Motor neuron (in vitro differentiated cells): ENCODE data around the gene SLC15A4. TPM values are rescaled to one million over a fixed set of nuclear protein-coding genes. Genes with fewer than 3 reads are reported as not detected.
A peak's percentile ranks its signal among the peaks of the same experiment; 100 is the strongest.
"Not testable (repeated sequence)": the region's sequence is repeated elsewhere in the genome, so short reads cannot be mapped to it uniquely, and the experiment has no call there.

ENCODE experiments used
- ATAC-seq, 8 experiments: fragments of 200-7000 bp; cut with Tn5 transposase; replicated peaks in 6 of 8; 2 replicates each; pipeline ENCODE4 v1.8.0; 2021; ENCODE audit warnings: mild to moderate bottlenecking in 8 of 8, moderate library complexity in 8 of 8
- H3K27ac ChIP-seq, 2 donors: fragments of 250-450 bp; sonication (Bioruptor Pico); 2 replicates each; pipeline ENCODE4 v1.9.0; 2021; ENCODE audit warnings: antibody characterized with exemption in 2 of 2, mild to moderate bottlenecking in 2 of 2, moderate library complexity in 1 of 2
- H3K4me1 ChIP-seq, 2 donors: fragments of 250-450 bp; sonication (Bioruptor Pico); replicated peaks in 1 of 2; 2 replicates each; pipeline ENCODE4 v1.6.1; 2021; ENCODE audit warnings: antibody characterized with exemption in 2 of 2, mild to moderate bottlenecking in 2 of 2, moderate library complexity in 1 of 2
- H3K4me3 ChIP-seq, 5 donors: fragments of 250-450 bp; sonication (Bioruptor Pico); 2 replicates each; pipeline ENCODE4 v1.9.0; 2021; ENCODE audit warnings: antibody characterized with exemption in 5 of 5, mild to moderate bottlenecking in 5 of 5, moderate library complexity in 4 of 5
- WGBS, 10 experiments: fragments of 450-650 bp; shearing (Covaris generic); methylation state at CpG; one replicate each; pipeline ENCODE4 v1.0.0; 2022; 5-methylcytosine and 5-hydroxymethylcytosine counted together
- in situ Hi-C, 9 experiments: fragments of 400-800 bp; cut with MboI; loops; one replicate each; pipeline ENCODE4 v1.15.0; 2021; ENCODE audit warnings: low sequenced_read_pairs in 9 of 9, low pct_unique_long_range_greater_than_20kb in 2 of 9; ENCODE audit not compliant: unreplicated experiment in 9 of 9
- total RNA-seq, 8 experiments: library from RNA; unstranded; fragments of 300-600 nt; gene quantifications; 2 replicates each; pipeline versions ENCODE4 v1.2.3 to v1.2.4, GENCODE V29; 2022

SLC15A4 gene
- total RNA-seq, 8 experiments from 2014 or later = 1.8 to 13.9 (median 6.6) TPM

DNA sequence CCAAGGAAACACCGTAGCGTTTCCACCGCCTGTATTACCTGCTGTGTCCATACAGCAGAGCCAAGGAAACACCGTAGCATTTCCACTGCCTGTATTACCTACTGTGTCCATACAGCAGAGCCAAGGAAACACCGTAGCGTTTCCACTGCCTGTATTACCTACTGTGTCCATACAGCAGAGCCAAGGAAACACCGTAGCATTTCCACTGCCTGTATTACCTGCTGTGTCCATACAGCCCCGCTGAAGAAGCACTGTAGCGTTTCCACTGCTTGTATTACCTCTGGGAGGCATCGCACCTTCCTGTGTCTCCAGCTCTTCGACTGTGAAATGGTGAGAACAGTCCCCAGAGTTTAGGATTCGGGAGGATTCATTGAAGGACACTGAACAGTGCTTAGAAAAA, 16.1 kb upstream of the SLC15A4 start:
- H3K27ac ChIP-seq, ATAC-seq, H3K4me3 ChIP-seq, H3K4me1 ChIP-seq, in situ Hi-C loops: not testable (repeated sequence)
- WGBS, 10 experiments = 0 to 85% (median 58%) methylated on average over 1 to 9 of the region's 12 CpGs

DNA sequence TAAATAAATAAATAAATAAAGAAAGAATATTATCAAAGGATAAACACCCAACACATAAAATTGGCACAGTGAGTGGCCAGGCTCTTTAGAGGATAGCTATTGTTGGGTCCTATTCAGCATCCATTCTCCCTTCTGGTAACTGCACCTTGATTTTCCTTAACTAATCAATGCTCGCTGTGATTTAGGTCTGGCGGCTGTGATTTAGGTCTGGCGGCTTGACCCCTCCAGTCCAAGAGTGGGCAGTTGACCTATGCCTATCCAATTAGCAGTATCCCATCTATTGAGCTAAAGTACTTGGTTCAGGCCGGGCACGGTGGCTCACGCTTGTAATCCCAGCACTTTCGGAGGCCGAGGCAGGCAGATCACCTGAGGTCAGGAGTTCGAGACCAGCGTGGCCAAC, 9.7 kb upstream of the SLC15A4 start:
- 60 to 92% (median 78%) methylated on average over 1 to 10 of the region's 10 CpGs; no CpG with 5 or more reads in 5 of the 10 experiments for WGBS, 10 experiments
- no peak overlapping the region for H3K4me3 ChIP-seq
- H3K27ac ChIP-seq = no peak overlapping the region
- no peaks in the 10 kb centered on the region for H3K4me1 ChIP-seq
- in situ Hi-C loops = no loop called here
- ATAC-seq = no peak

DNA sequence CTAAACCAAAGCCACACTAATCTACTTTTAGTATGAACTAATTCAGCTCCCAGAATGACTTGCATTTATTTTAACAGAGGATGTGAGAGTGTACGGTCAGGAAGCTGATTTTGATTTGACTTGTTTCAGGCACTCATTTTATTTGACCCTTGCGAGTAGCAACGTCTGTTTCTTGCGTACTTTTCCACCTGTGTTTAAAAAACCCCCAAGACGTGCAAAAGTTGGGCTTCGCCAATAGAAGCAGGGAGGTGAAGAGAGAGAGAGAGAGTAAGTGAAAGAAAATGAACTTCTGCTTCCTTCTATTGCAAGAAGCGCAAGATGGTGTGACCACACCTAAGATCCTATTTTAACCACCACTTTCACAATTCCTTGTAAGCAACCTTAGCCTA, 6.7 kb upstream of the SLC15A4 start:
- 58 to 100% (median 73%) methylated on average over 1 to 7 of the region's 7 CpGs; no CpG with 5 or more reads in 3 of the 10 experiments for WGBS, 10 experiments
- H3K4me3 ChIP-seq = no peak overlapping the region
- no peak for ATAC-seq
- H3K27ac ChIP-seq = no peak overlapping the region
- H3K4me1 ChIP-seq = no peaks in the 10 kb centered on the region
- in situ Hi-C loops = no loop called here

DNA sequence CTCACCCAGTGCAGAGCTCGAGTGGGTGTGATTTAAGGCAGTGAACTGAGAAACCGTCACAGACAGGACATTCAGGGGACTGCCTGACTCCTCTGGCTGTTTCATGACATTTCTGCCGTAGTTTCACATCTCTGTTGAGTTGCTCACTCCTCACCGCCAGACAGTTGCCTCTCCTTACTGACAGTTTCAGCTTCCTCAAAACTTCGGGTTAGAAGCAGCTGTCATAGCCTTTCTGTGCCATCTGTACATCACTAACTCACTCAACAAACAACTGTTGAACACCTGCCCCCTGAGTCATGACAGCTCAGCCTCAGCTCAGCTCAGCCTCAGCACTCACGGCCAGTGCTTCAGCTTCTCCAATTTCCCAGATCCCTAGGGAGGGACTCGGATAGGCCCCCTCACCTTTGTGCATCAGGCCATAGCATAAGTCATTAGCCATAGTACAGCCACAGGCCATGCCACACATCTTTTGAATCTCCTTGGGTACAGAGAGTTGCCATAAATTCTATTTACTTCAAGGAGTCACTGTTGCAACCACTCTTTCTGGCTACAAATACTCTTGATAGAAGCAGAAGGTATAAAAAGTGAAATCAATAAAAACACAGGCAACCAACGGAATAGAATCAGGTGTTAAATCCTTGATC, 6.2 kb upstream of the SLC15A4 start:
- Histone ChIP-seq H3K27ac (no peak overlapping the region), H3K4me1 (peaks cover 0 to under 1% of the 10 kb centered on the region in 2 donors), H3K4me3 (no peak overlapping the region)
- WGBS, 10 experiments = 18 to 80% (median 54%) methylated on average over 1 to 7 of the region's 8 CpGs; no CpG with 5 or more reads in 1 of the 10 experiments
- no peak for ATAC-seq
- in situ Hi-C loops = no loop called here

DNA sequence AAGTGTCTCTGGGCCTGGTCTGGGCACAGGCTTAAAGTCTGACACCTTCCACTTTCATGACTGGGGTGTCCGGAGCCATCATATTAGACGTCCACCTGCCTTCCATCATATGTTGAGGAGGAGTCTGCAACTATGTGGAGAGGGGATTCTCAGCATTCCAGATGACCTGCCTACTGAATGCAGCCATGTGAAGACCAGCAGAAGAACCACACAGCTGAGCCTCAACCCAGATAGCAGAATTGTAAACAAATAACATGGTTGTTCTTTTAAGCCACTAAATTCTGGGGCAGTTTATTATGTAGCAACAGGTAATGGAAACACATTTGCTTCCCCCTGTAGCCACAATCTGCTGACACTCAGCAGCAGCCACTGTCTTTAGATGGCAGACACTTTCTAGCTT, 4.0 kb upstream of the SLC15A4 start:
- H3K4me3 ChIP-seq = no peak overlapping the region
- WGBS, 10 experiments = 30 to 80% (median 60%) methylated on average over 1 to 2 of the region's 2 CpGs; no CpG with 5 or more reads in 7 of the 10 experiments
- peaks cover 0 to 5% of the 10 kb centered on the region in 2 donors for H3K4me1 ChIP-seq
- H3K27ac ChIP-seq = no peak overlapping the region
- in situ Hi-C loops = no loop called here
- ATAC-seq = no peak

DNA sequence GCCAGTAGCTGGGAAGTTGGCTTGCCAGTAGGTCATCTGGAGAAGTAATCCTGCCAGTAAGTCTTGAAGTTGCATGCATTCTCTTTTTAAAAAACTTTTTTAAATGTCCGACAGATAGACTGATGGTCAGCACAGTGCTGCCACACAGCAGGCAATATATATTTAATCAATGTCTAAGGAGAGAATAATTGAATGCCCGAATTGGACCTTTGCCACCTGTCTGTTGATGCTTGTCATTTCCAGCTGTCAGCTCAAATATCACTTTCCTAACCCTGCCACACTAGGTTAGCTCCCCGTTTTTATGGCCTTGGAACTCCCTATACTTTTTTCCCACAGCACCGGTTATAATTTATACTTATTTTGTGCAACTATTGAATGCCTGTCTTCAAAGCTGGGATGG, 2.1 kb upstream of the SLC15A4 start:
- 17 to 91% (median 43%) methylated on average over 1 to 4 of the region's 4 CpGs; no CpG with 5 or more reads in 2 of the 10 experiments for WGBS, 10 experiments
- H3K4me3 ChIP-seq = no peak overlapping the region
- H3K4me1 ChIP-seq = peaks cover 0 to 13% of the 10 kb centered on the region in 2 donors
- no peak for ATAC-seq
- in situ Hi-C loops = no loop called here
- H3K27ac ChIP-seq = no peak overlapping the region

DNA sequence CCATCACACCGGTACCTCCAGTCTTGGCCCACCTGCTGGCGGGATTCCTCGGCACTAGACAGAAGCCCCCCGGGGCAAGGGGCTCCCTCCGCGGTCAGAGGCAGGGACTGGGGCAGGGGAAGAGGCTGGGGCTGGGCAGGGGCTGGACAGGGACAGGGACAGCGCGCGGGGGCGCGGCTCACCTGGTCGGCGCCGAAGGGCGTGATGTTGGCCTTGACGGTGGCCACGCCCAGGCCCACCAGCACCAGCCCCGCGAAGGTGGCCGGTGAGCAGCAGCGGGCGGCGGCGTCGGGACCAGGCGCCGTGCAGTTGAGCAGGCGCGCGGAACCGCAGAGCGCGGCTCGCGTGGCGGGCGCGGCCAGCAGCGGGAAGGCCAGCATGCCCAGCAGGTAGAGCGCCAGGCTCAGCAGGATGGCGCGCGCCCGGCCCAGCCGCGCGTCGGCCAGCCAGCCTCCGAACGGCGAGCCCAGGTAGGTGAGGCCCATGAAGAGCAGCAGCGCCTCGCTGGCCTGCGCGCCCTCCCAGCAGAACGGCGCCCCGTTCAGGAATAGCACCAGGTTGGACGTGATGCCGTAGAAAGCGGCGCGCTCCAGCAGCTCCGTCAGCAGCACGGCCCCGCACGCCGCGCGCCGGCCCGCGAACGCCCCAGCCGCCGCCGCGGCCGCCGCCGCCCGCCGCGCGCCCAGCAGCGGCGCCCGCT, 392 bp downstream of the SLC15A4 start:
- peak overlapping the region; percentile 50 to 63 (median 56) for H3K4me3 ChIP-seq
- in situ Hi-C loops = loop anchor here in 2 of 9 experiments (25.0 kb wide), 2 partner anchors 561 to 1089 kb away; partner anchors contain the start of genes TMEM132C (in 1 of the 2) and TMEM132D (in 1 of the 2)
- H3K27ac ChIP-seq = peak overlapping the region; percentile 90 to 91
- 20% methylated on average over 1 of the region's 88 CpGs; no CpG with 5 or more reads in 9 of the 10 experiments for WGBS, 10 experiments
- peak in 7 of 8 experiments; percentile 22 to 54 (median 44) for ATAC-seq
- peaks cover 0 to 13% of the 10 kb centered on the region in 2 donors for H3K4me1 ChIP-seq

DNA sequence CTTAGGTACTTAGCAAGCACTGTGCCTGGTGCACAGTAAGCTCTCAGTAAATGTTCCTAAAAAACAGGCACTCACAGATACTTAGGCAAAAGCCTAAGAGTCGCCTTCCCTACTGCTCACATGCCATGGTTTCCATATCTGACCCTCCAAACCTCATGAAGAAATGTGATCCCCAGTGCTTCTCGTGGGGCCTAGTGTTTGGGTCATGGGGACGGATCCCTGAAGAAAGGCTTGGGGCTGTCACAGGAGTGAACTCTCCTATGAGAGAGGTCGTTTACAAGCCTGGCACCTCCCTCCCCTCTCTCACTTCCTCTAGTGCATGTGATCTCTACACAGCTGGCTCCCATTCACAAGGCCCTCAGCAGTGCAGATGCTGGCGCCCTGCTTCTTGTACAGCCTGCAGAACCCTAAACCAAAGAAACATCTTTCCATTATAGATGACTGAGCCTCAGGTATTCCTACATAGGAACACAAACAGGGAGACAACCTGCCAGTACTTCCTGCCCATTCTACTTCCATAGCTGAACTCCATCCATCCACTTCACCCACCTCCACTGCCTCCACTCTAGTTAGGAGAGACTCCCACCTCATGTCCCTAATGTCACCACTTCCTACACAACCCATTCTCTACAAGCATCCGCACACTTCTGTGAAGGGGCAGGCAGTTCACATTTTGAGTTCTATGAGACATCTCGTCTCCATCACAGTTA, 2.9 kb downstream of the SLC15A4 start:
- no peak for ATAC-seq
- in situ Hi-C loops = loop anchor here in 2 of 9 experiments (25.0 kb wide), 2 partner anchors 559 to 1091 kb away; partner anchors contain the start of genes TMEM132C (in 1 of the 2) and TMEM132D (in 1 of the 2)
- WGBS, 10 experiments = 13 to 100% (median 60%) methylated on average over 1 to 6 of the region's 7 CpGs; no CpG with 5 or more reads in 3 of the 10 experiments
- H3K4me3 ChIP-seq = no peak overlapping the region
- peaks cover 0 to 23% of the 10 kb centered on the region in 2 donors for H3K4me1 ChIP-seq
- H3K27ac ChIP-seq = no peak overlapping the region

DNA sequence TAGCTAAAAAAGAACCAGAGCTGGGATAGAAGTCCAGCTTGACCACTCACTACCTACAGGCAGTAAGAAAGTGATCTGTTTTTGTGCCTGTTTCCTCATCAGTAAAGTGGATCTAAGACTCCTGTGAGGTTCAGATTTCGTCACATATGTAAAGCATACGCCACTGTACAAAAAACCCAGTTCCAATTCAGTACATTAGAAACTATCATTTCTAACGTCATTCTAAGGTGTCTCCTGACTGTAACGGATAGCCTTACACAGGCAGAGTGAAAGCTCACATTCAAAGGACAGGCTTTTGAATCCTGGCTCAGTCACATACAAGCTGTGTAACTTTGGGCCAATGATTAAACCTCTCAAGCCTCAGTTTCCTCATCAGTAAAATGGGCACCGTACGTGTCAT, 3.5 kb downstream of the SLC15A4 start:
- no peak for ATAC-seq
- H3K27ac ChIP-seq = no peak overlapping the region
- H3K4me3 ChIP-seq = no peak overlapping the region
- H3K4me1 ChIP-seq = peaks cover 0 to 23% of the 10 kb centered on the region in 2 donors
- in situ Hi-C loops = loop anchor here in 2 of 9 experiments (25.0 kb wide), 2 partner anchors 558 to 1092 kb away; partner anchors contain the start of genes TMEM132C (in 1 of the 2) and TMEM132D (in 1 of the 2)
- WGBS, 10 experiments = 33 to 100% (median 79%) methylated on average over 2 to 5 of the region's 6 CpGs; no CpG with 5 or more reads in 1 of the 10 experiments

DNA sequence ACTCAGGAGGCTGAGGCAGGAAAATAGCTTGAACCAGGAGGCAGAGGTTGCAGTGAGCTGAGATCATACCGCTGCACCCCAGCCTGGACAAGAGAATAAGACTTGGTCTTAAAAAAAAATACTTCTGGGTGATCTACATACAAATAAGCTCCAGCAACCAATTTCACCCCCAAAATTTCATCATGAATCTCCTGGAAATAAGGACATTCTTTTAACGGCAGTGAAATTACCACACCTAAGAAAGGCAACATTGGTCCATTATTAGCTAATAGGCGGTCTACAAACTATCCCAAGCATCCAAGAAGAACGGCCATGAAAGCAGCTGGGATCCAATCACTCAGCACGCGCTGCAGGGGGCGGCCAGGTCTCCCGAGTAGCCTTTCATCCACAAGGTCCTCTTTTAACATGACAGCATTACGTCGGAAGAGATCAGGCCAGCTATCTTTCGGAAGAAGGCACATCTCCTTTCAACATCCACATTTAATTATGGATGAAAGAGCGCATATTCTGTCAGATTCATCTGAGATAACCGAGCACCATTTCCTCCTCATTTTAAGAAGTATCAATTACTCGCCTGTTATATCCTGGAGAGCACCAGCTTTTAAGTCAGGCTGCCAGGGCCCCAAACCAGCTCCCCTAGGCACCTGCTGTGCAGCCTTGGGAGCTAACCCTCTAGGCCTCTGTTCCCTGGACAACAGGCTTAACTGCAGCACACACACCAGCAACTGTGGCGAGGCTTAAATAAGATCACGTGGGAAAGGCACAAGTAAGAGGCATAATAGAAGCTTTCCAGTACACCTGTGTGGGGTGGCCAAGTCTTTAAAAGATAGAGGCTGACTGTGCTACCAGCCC, 4.2 kb downstream of the SLC15A4 start:
- Histone ChIP-seq H3K4me3 (no peak overlapping the region), H3K27ac (no peak overlapping the region), H3K4me1 (peaks cover 0 to 19% of the 10 kb centered on the region in 2 donors)
- in situ Hi-C loops = loop anchor here in 2 of 9 experiments (25.0 kb wide), 2 partner anchors 557 to 1093 kb away; partner anchors contain the start of genes TMEM132C (in 1 of the 2) and TMEM132D (in 1 of the 2)
- no peak for ATAC-seq
- 58 to 93% (median 76%) methylated on average over 1 to 16 of the region's 16 CpGs; no CpG with 5 or more reads in 1 of the 10 experiments for WGBS, 10 experiments

DNA sequence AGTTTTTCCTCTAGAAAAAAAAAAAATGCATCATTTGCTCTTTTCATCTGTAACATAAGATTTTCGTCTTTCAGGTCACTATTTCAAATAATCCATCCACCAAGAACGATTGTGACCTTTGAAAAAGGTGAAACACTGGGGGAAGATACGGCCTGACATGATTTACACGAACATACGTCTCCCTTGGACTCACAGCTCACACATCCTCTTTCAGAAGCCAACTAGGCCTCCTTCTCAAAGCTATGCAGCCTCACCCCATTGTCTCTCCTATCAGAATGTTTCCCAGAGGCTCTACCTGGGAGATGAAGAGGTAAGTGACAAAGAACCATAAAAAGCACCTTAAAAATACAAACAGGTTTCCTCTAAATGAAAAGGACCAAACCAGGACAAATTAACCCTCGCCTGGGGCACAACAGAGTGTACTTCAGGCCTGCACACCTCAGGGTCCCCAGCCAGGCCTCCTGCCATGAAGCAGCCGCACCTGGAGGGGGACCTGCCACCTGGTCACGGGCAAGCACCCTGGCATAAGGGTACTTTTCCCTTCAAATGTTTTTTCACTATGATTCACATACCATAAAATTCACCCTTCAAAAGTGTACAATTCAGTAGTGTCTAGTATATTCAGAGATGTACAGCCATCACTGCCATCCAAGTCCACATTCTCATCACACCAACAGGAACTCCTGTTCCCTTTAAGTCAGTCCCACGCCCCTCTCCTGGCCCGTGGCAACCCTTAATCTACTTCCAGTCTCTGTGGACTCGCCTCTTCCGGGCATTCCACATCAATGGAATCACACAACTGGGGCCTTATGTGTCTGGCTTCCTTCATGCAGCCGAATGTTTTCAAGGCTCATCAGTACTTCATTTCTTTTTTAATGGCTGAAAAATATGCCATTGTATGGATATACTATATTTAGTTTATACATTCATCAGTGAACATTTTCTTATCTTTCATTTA, 5.4 kb downstream of the SLC15A4 start:
- in situ Hi-C loops = loop anchor here in 2 of 9 experiments (25.0 kb wide), 2 partner anchors 556 to 1094 kb away; partner anchors contain the start of genes TMEM132C (in 1 of the 2) and TMEM132D (in 1 of the 2)
- H3K4me3 ChIP-seq = peak overlapping the region in 1 of 5 donors; percentile 9
- H3K4me1 ChIP-seq = peaks cover 0 to 19% of the 10 kb centered on the region in 2 donors
- 0 to 100% (median 43%) methylated on average over 1 to 11 of the region's 13 CpGs for WGBS, 10 experiments
- peak in 6 of 8 experiments; percentile 15 to 73 (median 48) for ATAC-seq
- peak overlapping the region in 1 of 2 donors; percentile 69 for H3K27ac ChIP-seq
